ENCODE measurements around the gene TBC1D24.

Gene TBC1D24

DNA sequence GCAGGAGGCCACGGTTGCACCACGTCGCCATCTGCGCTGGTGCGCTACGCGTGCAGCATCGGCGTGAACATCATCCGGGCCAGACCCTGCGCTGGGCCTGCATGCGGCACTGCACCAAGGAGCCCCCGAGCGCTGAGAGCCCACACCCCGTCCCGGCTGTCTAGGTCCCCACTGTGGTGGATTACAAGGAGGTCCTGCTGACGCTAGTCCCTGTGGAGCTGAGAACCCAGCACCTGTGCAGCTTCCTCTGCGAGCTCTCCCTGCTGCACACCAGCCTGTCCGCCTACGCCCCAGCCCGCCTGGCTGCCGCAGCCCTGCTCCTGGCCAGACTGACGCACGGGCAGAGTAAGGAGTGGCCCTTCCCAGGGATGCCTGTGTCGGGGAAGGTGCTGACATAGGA, 25.8 kb upstream of the TBC1D24 start:
- no peak overlapping the region for H3K4me3 ChIP-seq (ENCODE audit: low read depth, low read length)
- TF ChIP-seq, protein P1, sequence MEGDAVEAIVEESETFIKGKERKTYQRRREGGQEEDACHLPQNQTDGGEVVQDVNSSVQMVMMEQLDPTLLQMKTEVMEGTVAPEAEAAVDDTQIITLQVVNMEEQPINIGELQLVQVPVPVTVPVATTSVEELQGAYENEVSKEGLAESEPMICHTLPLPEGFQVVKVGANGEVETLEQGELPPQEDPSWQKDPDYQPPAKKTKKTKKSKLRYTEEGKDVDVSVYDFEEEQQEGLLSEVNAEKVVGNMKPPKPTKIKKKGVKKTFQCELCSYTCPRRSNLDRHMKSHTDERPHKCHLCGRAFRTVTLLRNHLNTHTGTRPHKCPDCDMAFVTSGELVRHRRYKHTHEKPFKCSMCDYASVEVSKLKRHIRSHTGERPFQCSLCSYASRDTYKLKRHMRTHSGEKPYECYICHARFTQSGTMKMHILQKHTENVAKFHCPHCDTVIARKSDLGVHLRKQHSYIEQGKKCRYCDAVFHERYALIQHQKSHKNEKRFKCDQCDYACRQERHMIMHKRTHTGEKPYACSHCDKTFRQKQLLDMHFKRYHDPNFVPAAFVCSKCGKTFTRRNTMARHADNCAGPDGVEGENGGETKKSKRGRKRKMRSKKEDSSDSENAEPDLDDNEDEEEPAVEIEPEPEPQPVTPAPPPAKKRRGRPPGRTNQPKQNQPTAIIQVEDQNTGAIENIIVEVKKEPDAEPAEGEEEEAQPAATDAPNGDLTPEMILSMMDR (IDR thresholded peaks at IDR 0.05; ENCODE audit: low read depth, low read length, missing control alignments): no peak
- in situ Hi-C loops (cut with HindIII; ENCODE audit: low sequenced_read_pairs): no loop called here
- DNase-seq (ENCODE audit: low read depth): no peak

DNA sequence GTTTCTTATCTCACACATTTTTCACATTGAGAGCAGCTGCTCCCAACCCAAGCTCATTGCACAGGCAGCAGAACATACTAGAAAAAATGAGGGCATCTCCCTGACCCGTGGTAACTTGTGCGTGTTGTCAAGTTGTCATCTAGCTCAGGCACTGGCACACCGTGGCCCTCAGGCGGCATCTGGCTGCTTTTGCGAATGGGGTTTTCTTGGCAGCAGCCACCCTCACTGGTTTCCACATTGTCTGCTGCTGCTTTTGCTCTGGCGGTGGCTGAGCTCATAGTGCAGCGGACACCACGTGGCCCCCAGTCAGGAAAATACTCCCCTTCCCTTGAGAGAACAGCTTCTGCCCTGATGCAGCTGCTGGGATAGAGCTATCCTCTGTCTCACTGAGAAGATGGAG, 24.4 kb upstream of the TBC1D24 start:
- DNase-seq (ENCODE audit: low read depth): no peak
- in situ Hi-C loops (cut with HindIII; ENCODE audit: low sequenced_read_pairs): no loop called here
- TF ChIP-seq, protein P1 (IDR thresholded peaks at IDR 0.05; ENCODE audit: low read depth, low read length, missing control alignments): no peak
- H3K4me3 ChIP-seq (ENCODE audit: low read depth, low read length): no peak overlapping the region

DNA sequence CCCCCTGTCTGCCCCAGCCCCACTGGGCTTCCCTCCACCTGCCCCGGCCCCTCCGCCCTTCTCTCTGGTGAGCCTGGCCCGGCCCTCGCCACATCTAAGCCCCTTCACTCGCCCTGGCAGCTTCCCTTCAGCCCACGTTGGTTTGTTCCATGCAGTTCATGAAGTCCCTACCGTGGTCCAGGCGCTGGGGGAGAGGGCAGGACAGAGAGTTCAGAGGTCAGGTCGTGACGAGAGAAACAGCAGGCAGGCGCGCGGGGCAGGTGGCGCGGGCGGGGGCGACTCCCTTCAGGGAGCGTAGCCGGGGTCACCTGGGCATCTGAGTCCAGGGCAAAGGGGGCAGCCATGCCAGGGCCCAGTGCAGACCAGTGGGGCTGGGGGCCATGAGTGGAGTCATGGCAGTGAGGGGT, 23.9 kb upstream of the TBC1D24 start:
- TF ChIP-seq, protein P1 (IDR thresholded peaks at IDR 0.05; ENCODE audit: low read depth, low read length, missing control alignments): no peak
- in situ Hi-C loops (cut with HindIII; ENCODE audit: low sequenced_read_pairs): no loop called here
- H3K4me3 ChIP-seq (ENCODE audit: low read depth, low read length): no peak overlapping the region
- no peak for DNase-seq (ENCODE audit: low read depth)

DNA sequence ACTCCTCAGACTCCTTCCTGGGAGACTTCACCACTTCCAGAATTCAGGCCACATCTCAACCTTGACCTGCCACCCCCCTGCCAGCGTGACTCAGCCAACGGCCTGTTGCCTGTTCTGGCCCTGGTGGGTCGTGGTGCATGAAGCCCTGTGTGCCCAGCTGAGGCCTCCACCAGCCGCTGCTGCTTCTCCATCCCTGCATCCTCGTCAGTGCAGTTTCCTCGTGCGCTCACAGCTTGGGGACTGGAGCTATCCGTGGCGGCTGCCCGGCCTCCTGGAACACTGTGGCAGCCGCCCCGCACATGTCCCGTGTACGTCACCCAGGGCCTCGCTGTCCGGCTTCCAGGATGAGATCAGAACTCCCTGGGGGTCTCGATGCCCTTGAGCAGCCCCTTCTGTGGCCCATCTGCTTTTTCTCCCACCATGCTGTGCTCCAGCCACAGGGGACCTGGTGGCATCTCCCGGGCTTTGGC, 23.0 kb upstream of the TBC1D24 start:
- H3K4me3 ChIP-seq (ENCODE audit: low read depth, low read length): no peak overlapping the region
- DNase-seq (ENCODE audit: low read depth): no peak
- in situ Hi-C loops (cut with HindIII; ENCODE audit: low sequenced_read_pairs): no loop called here
- TF ChIP-seq, protein P1 (IDR thresholded peaks at IDR 0.05; ENCODE audit: low read depth, low read length, missing control alignments): no peak

DNA sequence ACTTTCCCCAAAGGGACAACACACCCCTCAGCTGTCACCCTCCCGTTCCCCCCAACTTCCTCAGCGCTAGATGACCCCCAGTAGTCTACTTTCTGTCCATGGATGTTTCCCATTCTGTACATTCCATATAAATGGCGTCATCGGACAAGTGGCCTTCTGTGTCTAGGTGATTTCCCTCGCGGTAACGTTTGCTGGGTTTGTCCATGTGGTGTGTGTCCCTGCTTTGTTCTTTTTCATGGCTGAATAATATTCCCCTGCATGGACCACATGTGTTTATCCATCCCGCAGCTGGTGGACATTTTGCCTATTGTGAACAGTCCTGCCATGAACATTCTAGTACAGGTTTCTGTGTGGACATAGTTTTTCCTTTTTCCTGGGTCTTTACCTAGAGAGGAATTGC, 22.3 kb upstream of the TBC1D24 start:
- H3K4me3 ChIP-seq (ENCODE audit: low read depth, low read length): no peak overlapping the region
- TF ChIP-seq, protein P1 (IDR thresholded peaks at IDR 0.05; ENCODE audit: low read depth, low read length, missing control alignments): no peak
- in situ Hi-C loops (cut with HindIII; ENCODE audit: low sequenced_read_pairs): no loop called here
- DNase-seq (ENCODE audit: low read depth): no peak

DNA sequence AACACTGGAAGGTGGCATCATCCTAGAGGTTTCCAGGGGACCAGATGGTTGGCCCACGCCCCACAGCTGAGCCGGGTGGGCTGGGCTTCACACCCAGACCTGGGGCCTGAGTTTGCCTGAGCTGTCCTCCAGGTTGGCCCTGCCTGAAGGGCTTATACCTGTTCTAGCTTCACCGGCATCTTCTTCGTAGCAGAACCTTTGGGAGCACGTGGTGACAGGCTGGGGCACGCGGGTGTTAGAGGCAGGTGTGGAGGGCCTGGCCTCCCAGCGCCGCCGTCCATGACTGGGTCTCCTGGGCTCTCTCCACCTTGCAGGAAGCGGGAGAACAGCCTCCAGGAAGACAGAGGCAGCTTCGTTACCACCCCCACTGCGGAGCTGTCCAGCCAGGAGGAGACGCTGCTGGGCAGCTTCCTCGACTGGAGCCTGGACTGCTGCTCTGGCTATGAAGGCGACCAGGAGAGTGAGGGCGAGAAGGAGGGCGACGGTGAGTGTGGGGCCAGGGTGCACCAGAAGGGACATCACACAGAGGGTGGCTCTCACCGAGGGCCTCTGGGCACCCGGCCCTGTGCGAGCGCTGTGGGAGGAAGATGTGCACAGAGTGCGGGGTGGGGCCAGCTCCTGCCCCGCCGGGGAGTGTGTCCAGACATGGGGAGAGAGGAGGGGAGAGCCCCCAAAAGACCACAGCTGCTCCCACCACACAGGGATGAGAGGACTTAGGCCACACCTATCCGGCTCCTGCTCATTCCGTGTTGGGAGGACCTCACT, 19.7 kb upstream of the TBC1D24 start:
- H3K4me3 ChIP-seq (ENCODE audit: low read depth, low read length): no peak overlapping the region
- DNase-seq (ENCODE audit: low read depth): no peak
- in situ Hi-C loops (cut with HindIII; ENCODE audit: low sequenced_read_pairs): no loop called here
- TF ChIP-seq, protein P1 (IDR thresholded peaks at IDR 0.05; ENCODE audit: low read depth, low read length, missing control alignments): no peak

Measured in astrocyte of the cerebellum (primary cell).